HG02943 (cell line): ENCODE measurements around the gene ID3.

ENCODE experiments used
- ATAC-seq: cut with Tn5 transposase; IDR thresholded peaks from one replicate; pipeline ENCODE4 v1.9.1; 2021; ENCODE audit warnings: mild to moderate bottlenecking, low read depth, moderate library complexity; ENCODE audit not compliant: unreplicated experiment

Gene ID3

GRCh38 chr1:23559136-23559984 is at the start of gene ID3:
Gene ID3 (minus strand): TSS chr1:23559501. CDS start chr1:23559426, 75 bp downstream.
- ATAC-seq = peak; percentile 53

GRCh38 chr1:23607944-23608343 is 48.6 kb upstream of the ID3 start:
- ATAC-seq = no peak

- ATAC-seq = no peak
Measured at GRCh38 chr1:23601968-23602876, 42.9 kb upstream of the ID3 start.

- no peak for ATAC-seq
Measured at GRCh38 chr1:23601135-23601967, 42.0 kb upstream of the ID3 start.

GRCh38 chr1:23600283-23600682 is 41.0 kb upstream of the ID3 start:
- no peak for ATAC-seq

- ATAC-seq = no peak
Measured at GRCh38 chr1:23599125-23599524, 39.8 kb upstream of the ID3 start.

GRCh38 chr1:23598424-23598823 is 39.1 kb upstream of the ID3 start:
- no peak for ATAC-seq

GRCh38 chr1:23597635-23598388 is 38.5 kb upstream of the ID3 start:
- ATAC-seq = no peak

GRCh38 chr1:23596382-23597358 is 37.4 kb upstream of the ID3 start:
- no peak for ATAC-seq

GRCh38 chr1:23594927-23595353 is 35.6 kb upstream of the ID3 start:
- ATAC-seq = no peak

- no peak for ATAC-seq
Measured at GRCh38 chr1:23594149-23594907, 35.0 kb upstream of the ID3 start.

- no peak for ATAC-seq
Measured at GRCh38 chr1:23593556-23594148, 34.4 kb upstream of the ID3 start.

GRCh38 chr1:23593042-23593521 is 33.8 kb upstream of the ID3 start:
- ATAC-seq = no peak

- no peak for ATAC-seq
Measured at GRCh38 chr1:23592209-23592892, 33.0 kb upstream of the ID3 start.

- ATAC-seq = no peak
Measured at GRCh38 chr1:23591460-23592208, 32.3 kb upstream of the ID3 start.
